CD4-positive, alpha-beta memory T cell (primary cell): ENCODE data around the gene SPATA20. TPM values are rescaled to one million over a fixed set of nuclear protein-coding genes. Genes with fewer than 3 reads are reported as not detected.
A peak's percentile ranks its signal among the peaks of the same experiment; 100 is the strongest.

Source experiments
- CTCF ChIA-PET: fragments of 350-600 bp; sonication (Branson Sonifier 250); formaldehyde crosslinking; loops from one replicate; lab custom pipeline; 2021; ENCODE audit warnings: inconsistent platforms; ENCODE audit not compliant: partially characterized antibody; lab: Charles Lee
- POLR2A ChIA-PET: fragments of 350-600 bp; sonication (Branson Sonifier 250); formaldehyde crosslinking; loops from one replicate; lab custom pipeline; 2021; ENCODE audit not compliant: partially characterized antibody; lab: Charles Lee
- DNase-seq, 5 donors: peaks; one replicate each; pipeline versions ENCODE4 v3.0.0 to v3.0.0-alpha.2; 2020 to 2022; ENCODE audit warnings: mixed read lengths in 1 of 5
- H3K27ac ChIP-seq: one replicate; pipeline ENCODE4 v1.7.0; 2013; ENCODE audit warnings: low read depth, low read length
- H3K27me3 ChIP-seq: 2 replicates; pipeline ENCODE4 v1.7.0; 2013; ENCODE audit warnings: mild to moderate bottlenecking, low read length, moderate library complexity; ENCODE audit not compliant: insufficient read depth
- H3K36me3 ChIP-seq: 2 replicates; pipeline ENCODE4 v1.7.0; 2013; ENCODE audit warnings: mild to moderate bottlenecking, low read length, moderate library complexity; ENCODE audit not compliant: insufficient read depth
- H3K4me1 ChIP-seq: 2 replicates; pipeline ENCODE4 v1.7.0; 2013; ENCODE audit warnings: mild to moderate bottlenecking, low read length, moderate library complexity; ENCODE audit not compliant: insufficient read depth
- H3K4me3 ChIP-seq, 2 donors: one replicate each; pipeline ENCODE4 v1.7.0; 2013; ENCODE audit warnings: low read length in 2 of 2, mild to moderate bottlenecking in 1 of 2
- H3K9me3 ChIP-seq, 2 donors: one replicate each; pipeline ENCODE4 v1.7.0; 2013; ENCODE audit warnings: low read length in 2 of 2, control low read depth in 1 of 2; ENCODE audit not compliant: control insufficient read depth in 1 of 2
- H3K27ac Mint-ChIP-seq, 7 donors: one replicate each; pipeline ENCODE4 v1.8.0; 2020 to 2021; ENCODE audit warnings: mixed read lengths in 7 of 7, mild to moderate bottlenecking in 6 of 7, inconsistent platforms in 3 of 7, moderate library complexity in 3 of 7
- H3K27me3 Mint-ChIP-seq, 2 donors: one replicate each; pipeline ENCODE4 v1.8.0; 2020 to 2021; ENCODE audit warnings: mixed read lengths in 2 of 2
- H3K36me3 Mint-ChIP-seq, 2 donors: one replicate each; pipeline ENCODE4 v1.8.0; 2020 to 2021; ENCODE audit warnings: mixed read lengths in 2 of 2, inconsistent platforms in 1 of 2, mild to moderate bottlenecking in 1 of 2
- H3K4me1 Mint-ChIP-seq, 4 donors: one replicate each; pipeline ENCODE4 v1.8.0; 2020 to 2021; ENCODE audit warnings: mixed read lengths in 4 of 4, mild to moderate bottlenecking in 1 of 4
- H3K4me3 Mint-ChIP-seq, 8 donors: one replicate each; pipeline ENCODE4 v1.8.0; 2020 to 2021; ENCODE audit warnings: mixed read lengths in 8 of 8, mild to moderate bottlenecking in 7 of 8, moderate library complexity in 6 of 8, inconsistent platforms in 3 of 8
- H3K9me3 Mint-ChIP-seq, 8 donors: one replicate each; pipeline ENCODE4 v1.8.0; 2020 to 2021; ENCODE audit warnings: mixed read lengths in 8 of 8, mild to moderate bottlenecking in 5 of 8, inconsistent platforms in 3 of 8, moderate library complexity in 1 of 8
- intact Hi-C: fragments of 100-400 bp; cut with micrococcal nuclease; formaldehyde crosslinking; loops from one replicate; pipeline ENCODE4 v1.15.1; 2023
- polyA plus RNA-seq, 2 donors: library from polyadenylated mRNA; unstranded; fragments of 300-500 nt; fragmentation: Illumina TruSeq; gene quantifications; one replicate each; pipeline ENCODE4 v1.2.3, GENCODE V29; 2021
- total RNA-seq, 2 experiments: library from RNA; stranded (reverse); gene quantifications; one replicate each; pipeline ENCODE4 v1.2.3, GENCODE V29; 2021

SPATA20 gene
- total and polyA plus RNA-seq, 4 experiments from 2014 or later = 5.4 to 14.1 (median 10.3) TPM

DNA sequence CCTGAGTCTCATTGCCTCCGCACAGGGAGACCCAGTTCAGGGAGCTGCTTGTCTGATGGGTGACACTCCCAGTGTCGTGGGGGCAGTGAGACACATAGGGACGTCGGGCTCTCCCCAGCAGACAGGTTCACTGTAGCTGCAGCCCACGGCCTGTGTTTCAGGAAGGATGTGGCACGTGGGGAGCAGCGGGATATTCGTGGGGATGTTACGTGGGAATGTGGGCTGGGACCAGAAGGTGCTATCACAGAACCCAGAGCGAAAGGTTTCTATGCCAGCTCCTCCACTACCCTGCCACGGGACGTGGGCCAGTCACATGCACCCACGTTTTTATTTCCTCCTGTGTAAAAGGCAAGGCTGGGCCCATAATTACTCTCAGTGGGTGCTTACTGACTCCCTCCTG lies 29.9 kb downstream of the SPATA20 start:
- H3K4me3 ChIP-seq = no peak overlapping the region
- ChIA-PET POLR2A (no interaction called here), CTCF (no interaction called here)
- H3K27me3 ChIP-seq = no peaks in the 10 kb centered on the region
- H3K4me3 Mint-ChIP-seq = no peak overlapping the region
- intact Hi-C loops = no loop called here
- H3K4me1 Mint-ChIP-seq = no peaks in the 10 kb centered on the region
- no peaks in the 10 kb centered on the region for H3K9me3 ChIP-seq
- H3K27ac Mint-ChIP-seq = no peak overlapping the region
- peaks cover 7 to 20% of the 10 kb centered on the region in 2 donors for H3K27me3 Mint-ChIP-seq
- no peaks in the 10 kb centered on the region for H3K4me1 ChIP-seq
- H3K36me3 Mint-ChIP-seq = no peaks in the 10 kb centered on the region
- DNase-seq = no peak
- no peaks in the 10 kb centered on the region for H3K9me3 Mint-ChIP-seq
- no peaks in the 10 kb centered on the region for H3K36me3 ChIP-seq
- no peak overlapping the region for H3K27ac ChIP-seq

DNA sequence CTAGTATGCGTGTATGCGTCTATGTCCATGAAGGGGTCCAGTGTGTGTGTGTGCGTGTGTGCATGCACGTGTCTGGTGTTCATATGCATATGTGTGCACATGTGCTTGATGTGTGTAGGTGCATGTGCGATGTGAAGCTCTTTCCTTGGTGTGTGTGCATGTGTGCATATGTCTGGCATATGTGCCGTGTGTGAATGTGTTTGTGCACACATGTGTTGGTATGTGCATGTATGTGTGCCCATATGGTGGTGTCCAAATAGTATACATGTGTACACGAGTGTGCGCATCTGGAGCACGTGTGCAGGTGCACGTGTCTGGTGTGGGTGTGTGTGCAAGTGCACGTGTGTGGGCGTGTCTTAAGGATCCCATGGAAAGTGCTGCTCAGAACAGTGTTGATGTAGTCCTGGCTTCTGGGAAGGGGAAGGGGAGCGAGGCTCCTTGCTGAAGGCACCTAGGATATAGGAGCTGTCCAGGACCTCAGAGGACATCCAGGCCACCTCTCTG lies 30.5 kb downstream of the SPATA20 start:
- Histone ChIP-seq H3K4me3 (no peak overlapping the region), H3K36me3 (no peaks in the 10 kb centered on the region), H3K27ac (no peak overlapping the region), H3K27me3 (no peaks in the 10 kb centered on the region), H3K4me1 (no peaks in the 10 kb centered on the region), H3K9me3 (no peaks in the 10 kb centered on the region)
- no peak overlapping the region for H3K4me3 Mint-ChIP-seq
- DNase-seq = no peak
- intact Hi-C loops = no loop called here
- no peaks in the 10 kb centered on the region for H3K36me3 Mint-ChIP-seq
- H3K27me3 Mint-ChIP-seq = peaks cover 4 to 25% of the 10 kb centered on the region in 2 donors
- H3K4me1 Mint-ChIP-seq = no peaks in the 10 kb centered on the region
- H3K9me3 Mint-ChIP-seq = no peaks in the 10 kb centered on the region
- CTCF ChIA-PET = no interaction called here
- no peak overlapping the region for H3K27ac Mint-ChIP-seq
- POLR2A ChIA-PET = no interaction called here

DNA sequence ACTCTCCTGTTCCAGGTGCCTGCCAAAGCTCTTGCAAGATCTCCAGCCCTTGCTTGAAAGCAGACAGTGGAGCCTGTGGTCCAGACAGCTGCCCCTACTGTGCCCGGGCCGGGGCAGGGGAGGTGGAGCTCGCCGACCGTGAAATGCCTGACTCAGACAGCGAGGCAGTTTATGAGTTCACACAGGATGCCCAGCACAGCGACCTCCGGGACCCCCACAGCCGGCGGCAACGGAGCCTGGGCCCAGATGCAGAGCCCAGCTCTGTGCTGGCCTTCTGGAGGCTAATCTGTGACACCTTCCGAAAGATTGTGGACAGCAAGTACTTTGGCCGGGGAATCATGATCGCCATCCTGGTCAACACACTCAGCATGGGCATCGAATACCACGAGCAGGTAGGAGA lies 31.2 kb downstream of the SPATA20 start:
- H3K27me3 ChIP-seq = no peaks in the 10 kb centered on the region
- no peaks in the 10 kb centered on the region for H3K36me3 Mint-ChIP-seq

DNA sequence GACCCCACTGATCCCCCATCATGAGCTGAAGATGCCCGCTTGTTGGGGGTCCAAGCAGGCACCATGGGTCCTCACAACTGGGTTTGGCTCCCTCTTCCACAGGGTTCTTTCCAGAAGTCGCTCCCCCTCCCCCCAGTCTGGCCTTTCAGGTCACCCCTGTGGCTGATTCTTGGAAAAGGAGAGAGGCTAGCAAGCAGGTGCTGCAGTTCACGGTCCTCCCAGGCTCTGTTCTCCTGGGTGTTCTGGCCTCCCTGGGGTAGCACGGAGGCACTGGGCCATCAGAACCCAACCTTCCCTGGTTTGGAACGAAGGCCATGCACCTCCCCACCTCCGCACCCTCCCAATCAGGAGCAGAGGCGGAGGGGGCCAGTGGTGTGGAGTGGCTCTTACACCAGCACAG lies 32.4 kb downstream of the SPATA20 start:
- Histone ChIP-seq H3K27ac (no peak overlapping the region), H3K4me3 (no peak overlapping the region), H3K27me3 (no peaks in the 10 kb centered on the region), H3K9me3 (no peaks in the 10 kb centered on the region), H3K36me3 (no peaks in the 10 kb centered on the region), H3K4me1 (no peaks in the 10 kb centered on the region)
- Mint-ChIP-seq H3K27ac (no peak overlapping the region), H3K4me3 (no peak overlapping the region), H3K4me1 (no peaks in the 10 kb centered on the region), H3K36me3 (no peaks in the 10 kb centered on the region), H3K27me3 (peaks cover 7 to 32% of the 10 kb centered on the region in 2 donors), H3K9me3 (peaks cover 0 to 2% (median 0%) of the 10 kb centered on the region in 8 donors)
- intact Hi-C loops = no loop called here
- peak in 1 of 5 donors; percentile 4 for DNase-seq
- ChIA-PET CTCF (no interaction called here), POLR2A (no interaction called here)

More for the DNA sequence above, 31.2 kb downstream of the SPATA20 start:
- Histone ChIP-seq H3K36me3 (no peaks in the 10 kb centered on the region), H3K27ac (no peak overlapping the region), H3K4me1 (no peaks in the 10 kb centered on the region), H3K4me3 (no peak overlapping the region), H3K9me3 (no peaks in the 10 kb centered on the region)
- Mint-ChIP-seq H3K27me3 (peaks cover 6 to 29% of the 10 kb centered on the region in 2 donors), H3K9me3 (no peaks in the 10 kb centered on the region), H3K4me1 (no peaks in the 10 kb centered on the region), H3K27ac (no peak overlapping the region), H3K4me3 (no peak overlapping the region)
- ChIA-PET CTCF (no interaction called here), POLR2A (no interaction called here)
- no peak for DNase-seq
- intact Hi-C loops = no loop called here

DNA sequence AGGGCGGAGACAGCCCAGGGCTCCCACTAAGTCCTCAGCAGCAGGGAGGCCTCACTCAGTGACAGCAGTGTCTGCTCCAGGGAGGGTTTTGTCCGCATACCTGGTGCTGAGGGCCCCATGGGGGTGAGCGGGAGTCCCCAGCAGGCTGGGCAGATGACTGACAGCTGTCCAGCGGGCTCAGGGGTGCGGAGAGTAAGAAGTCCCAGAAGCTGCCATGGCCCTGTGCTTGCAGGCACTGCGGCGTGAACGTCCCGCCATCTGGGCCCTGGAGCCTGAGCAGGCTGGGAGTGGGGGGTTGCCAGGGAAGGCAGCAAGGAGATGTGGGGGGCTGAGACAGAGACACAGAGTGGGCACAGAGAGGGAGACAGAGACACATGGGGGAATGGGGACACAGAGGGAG lies 33.7 kb downstream of the SPATA20 start:
- ChIA-PET POLR2A (no interaction called here), CTCF (no interaction called here)
- Mint-ChIP-seq H3K27me3 (peaks cover 7 to 32% of the 10 kb centered on the region in 2 donors), H3K9me3 (peaks cover 0 to 2% (median 0%) of the 10 kb centered on the region in 8 donors), H3K4me1 (no peaks in the 10 kb centered on the region), H3K36me3 (no peaks in the 10 kb centered on the region), H3K27ac (no peak overlapping the region), H3K4me3 (no peak overlapping the region)
- no peak overlapping the region for H3K27ac ChIP-seq
- H3K27me3 ChIP-seq = no peaks in the 10 kb centered on the region
- H3K4me1 ChIP-seq = no peaks in the 10 kb centered on the region
- no peak for DNase-seq
- intact Hi-C loops = no loop called here
- no peak overlapping the region for H3K4me3 ChIP-seq
- H3K36me3 ChIP-seq = no peaks in the 10 kb centered on the region
- H3K9me3 ChIP-seq = no peaks in the 10 kb centered on the region

DNA sequence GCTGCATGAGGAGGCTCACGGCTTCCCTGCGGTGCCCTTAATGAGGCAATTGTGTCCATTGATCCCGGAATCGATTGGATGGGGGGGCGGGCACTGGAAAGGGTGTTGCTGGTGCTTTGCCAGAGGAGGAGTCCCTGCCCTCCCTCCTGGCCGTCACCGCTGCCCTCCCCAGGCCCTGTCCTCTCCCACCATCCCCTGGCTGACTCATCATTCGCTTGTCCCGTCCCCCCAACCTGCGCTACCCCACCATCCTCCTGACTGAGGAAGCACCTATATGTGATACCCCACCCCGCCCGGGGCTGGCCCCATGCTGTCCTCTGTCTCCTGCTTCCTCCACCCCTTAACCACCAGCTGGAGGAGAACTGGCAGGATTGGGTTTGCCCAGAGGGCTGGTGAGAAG lies 34.3 kb downstream of the SPATA20 start:
- H3K4me3 ChIP-seq = no peak overlapping the region
- Mint-ChIP-seq H3K4me1 (no peaks in the 10 kb centered on the region), H3K36me3 (no peaks in the 10 kb centered on the region), H3K27ac (no peak overlapping the region), H3K9me3 (peaks cover 0 to 2% (median 0%) of the 10 kb centered on the region in 8 donors), H3K27me3 (peaks cover 9 to 32% of the 10 kb centered on the region in 2 donors), H3K4me3 (no peak overlapping the region)
- no peak overlapping the region for H3K27ac ChIP-seq
- no peaks in the 10 kb centered on the region for H3K27me3 ChIP-seq
- no peaks in the 10 kb centered on the region for H3K9me3 ChIP-seq
- no peaks in the 10 kb centered on the region for H3K4me1 ChIP-seq
- DNase-seq = peak in 1 of 5 donors; percentile 29
- POLR2A ChIA-PET = no interaction called here
- intact Hi-C loops = no loop called here
- CTCF ChIA-PET = no interaction called here
- no peaks in the 10 kb centered on the region for H3K36me3 ChIP-seq

DNA sequence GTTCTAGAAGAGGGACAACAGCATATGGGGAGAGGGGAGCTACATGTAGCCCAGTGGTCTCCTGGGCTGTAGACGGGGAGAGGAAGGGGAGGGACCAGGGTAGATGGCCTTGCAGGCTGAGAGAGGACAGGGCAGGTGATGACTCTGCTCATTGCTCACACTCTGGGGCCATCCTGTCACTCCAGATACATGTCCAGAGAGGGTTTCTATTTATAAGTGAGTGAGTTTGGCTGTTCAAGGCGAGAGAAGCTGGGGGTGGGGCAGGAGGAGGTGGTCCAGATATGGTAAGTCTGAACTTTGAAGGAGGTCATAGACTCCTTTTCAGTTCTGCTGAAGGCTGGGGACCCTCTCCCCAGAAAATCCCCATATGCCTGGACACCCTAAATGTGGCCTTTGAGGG lies 35.8 kb downstream of the SPATA20 start:
- intact Hi-C loops = no loop called here
- H3K4me1 ChIP-seq = no peaks in the 10 kb centered on the region
- Mint-ChIP-seq H3K9me3 (peaks cover 0 to 2% (median 0%) of the 10 kb centered on the region in 8 donors), H3K27ac (no peak overlapping the region), H3K4me1 (no peaks in the 10 kb centered on the region), H3K4me3 (no peak overlapping the region), H3K27me3 (peaks cover 9 to 24% of the 10 kb centered on the region in 2 donors), H3K36me3 (no peaks in the 10 kb centered on the region)
- ChIA-PET POLR2A (no interaction called here), CTCF (no interaction called here)
- H3K4me3 ChIP-seq = no peak overlapping the region
- peak in 1 of 5 donors; percentile 12 for DNase-seq
- no peaks in the 10 kb centered on the region for H3K9me3 ChIP-seq
- H3K36me3 ChIP-seq = no peaks in the 10 kb centered on the region
- no peak overlapping the region for H3K27ac ChIP-seq
- H3K27me3 ChIP-seq = no peaks in the 10 kb centered on the region

DNA sequence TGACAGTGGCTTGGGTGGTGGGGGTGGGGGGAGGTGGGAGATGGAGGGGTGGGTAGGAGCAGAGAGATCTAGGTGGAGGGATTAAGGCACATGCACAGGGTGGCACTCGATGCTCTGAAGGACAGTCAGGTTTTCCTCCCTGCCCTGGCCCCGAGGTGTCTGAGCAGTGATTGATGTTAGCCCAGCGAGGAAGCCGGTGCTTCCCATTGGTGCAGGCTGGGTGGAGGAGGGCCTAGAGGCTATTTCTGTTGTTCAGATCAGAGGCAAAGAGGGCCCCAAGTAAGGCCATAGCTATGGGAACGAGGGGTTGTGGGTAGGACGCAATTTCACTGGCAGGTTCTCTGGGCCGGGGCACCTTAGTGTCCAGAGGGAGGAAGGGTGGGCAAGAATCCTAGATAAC lies 36.7 kb downstream of the SPATA20 start:
- H3K4me3 Mint-ChIP-seq = no peak overlapping the region
- no peaks in the 10 kb centered on the region for H3K36me3 Mint-ChIP-seq
- peaks cover 0 to 2% (median 0%) of the 10 kb centered on the region in 8 donors for H3K9me3 Mint-ChIP-seq
- CTCF ChIA-PET = no interaction called here
- Histone ChIP-seq H3K36me3 (no peaks in the 10 kb centered on the region), H3K9me3 (no peaks in the 10 kb centered on the region), H3K27ac (no peak overlapping the region), H3K4me1 (no peaks in the 10 kb centered on the region), H3K27me3 (no peaks in the 10 kb centered on the region), H3K4me3 (no peak overlapping the region)
- no peak for DNase-seq
- no peak overlapping the region for H3K27ac Mint-ChIP-seq
- intact Hi-C loops = no loop called here
- POLR2A ChIA-PET = no interaction called here
- H3K4me1 Mint-ChIP-seq = no peaks in the 10 kb centered on the region
- H3K27me3 Mint-ChIP-seq = peaks cover 9 to 21% of the 10 kb centered on the region in 2 donors
